GM12878 (cell line): ENCODE data around the gene CASK. TPM values are rescaled to one million over a fixed set of nuclear protein-coding genes. Genes with fewer than 3 reads are reported as not detected.
A peak's percentile ranks its signal among the peaks of the same experiment; 100 is the strongest.

ENCODE experiments used
- ATAC-seq: fragments of 200-7000 bp; cut with Tn5 transposase; 3 replicates; pipeline ENCODE4 v1.9.1; 2020; ENCODE audit warnings: mild to moderate bottlenecking, moderate library complexity
- BruUV-seq: library from RNA; stranded (reverse); fragments of 400-500 nt; replicated peaks from 2 replicates; lab custom pipeline; 2021; lab: Mats Ljungman, UMichigan
- CTCF ChIA-PET: fragments of 300-600 bp; sonication (Branson Sonifier 250); formaldehyde crosslinking; extraction: SDS; loops from one replicate; lab custom pipeline; 2021; ENCODE audit warnings: inconsistent platforms; lab: Yijun Ruan, JAX
- POLR2A ChIA-PET: fragments of 350-600 bp; formaldehyde crosslinking; extraction: SDS; loops from one replicate; lab custom pipeline; 2021; ENCODE audit warnings: inconsistent platforms; lab: Charles Lee
- RAD21 ChIA-PET: fragments of 300-600 bp; sonication (Branson Sonifier 250); formaldehyde crosslinking; loops from one replicate; lab custom pipeline; 2023; ENCODE audit warnings: antibody characterized with exemption; ENCODE audit not compliant: unreplicated experiment; lab: Charles Lee
- SMC1A ChIA-PET: fragments of 300-600 bp; sonication (Branson Sonifier 250); formaldehyde crosslinking; loops from one replicate; lab custom pipeline; 2023; ENCODE audit not compliant: unreplicated experiment, uncharacterized antibody; lab: Charles Lee
- DNase-seq: peaks from one replicate; pipeline ENCODE4 v3.0.0-alpha.2; 2011; ENCODE audit warnings: low read depth, low spot score
- FAIRE-seq: peaks from 3 replicates; lab custom pipeline; 2011; peaks lifted over from hg19 to GRCh38; lab: Jason Lieb, UNC
- H2AFZ ChIP-seq: 2 replicates; pipeline ENCODE4 v1.6.0; 2011; ENCODE audit warnings: low read depth, low read length, control low read depth; ENCODE audit not compliant: control insufficient read depth
- H3K27ac ChIP-seq: 2 replicates; pipeline ENCODE4 v1.5.1; 2011; ENCODE audit warnings: control low read depth; ENCODE audit not compliant: control insufficient read depth, insufficient read depth
- H3K27me3 ChIP-seq, 2 experiments: replicated peaks in 1 of 2; 2 replicates each; pipeline versions ENCODE4 v1.6.0 to v1.6.1; 2011; ENCODE audit warnings: low read length in 1 of 2; ENCODE audit not compliant: control insufficient read depth in 2 of 2, insufficient read depth in 2 of 2
- H3K36me3 ChIP-seq, 2 experiments: 2 replicates each; pipeline ENCODE4 v1.5.1; 2011; ENCODE audit warnings: low read length in 1 of 2; ENCODE audit not compliant: control insufficient read depth in 2 of 2, insufficient read depth in 2 of 2
- H3K4me1 ChIP-seq: 2 replicates; pipeline ENCODE4 v1.6.1; 2011; ENCODE audit warnings: mild to moderate bottlenecking, low read length, moderate library complexity, mixed read lengths; ENCODE audit not compliant: control insufficient read depth, insufficient read depth
- H3K4me2 ChIP-seq: 2 replicates; pipeline ENCODE4 v1.6.0; 2011; ENCODE audit warnings: control low read depth; ENCODE audit not compliant: control insufficient read depth, insufficient read depth
- H3K4me3 ChIP-seq: fragments of 200-600 bp; sonication (generic); 2 replicates; pipeline ENCODE4 v1.5.1; 2016
- H3K79me2 ChIP-seq: 2 replicates; pipeline ENCODE4 v1.6.0; 2011; ENCODE audit warnings: low read length; ENCODE audit not compliant: control insufficient read depth, insufficient read depth
- H3K9ac ChIP-seq: 2 replicates; pipeline ENCODE4 v1.8.0; 2011; ENCODE audit warnings: low read length, control low read depth, mixed read lengths; ENCODE audit not compliant: control insufficient read depth, insufficient read depth
- H3K9me3 ChIP-seq: replicated peaks from 3 replicates; pipeline ENCODE4 v1.5.1; 2011; ENCODE audit warnings: mild to moderate bottlenecking, low read length; ENCODE audit not compliant: control insufficient read depth, insufficient read depth
- H4K20me1 ChIP-seq: 2 replicates; pipeline ENCODE4 v1.6.0; 2011; ENCODE audit not compliant: control insufficient read depth, insufficient read depth
- BMI1 ChIP-seq: fragments of 450-650 bp; IDR thresholded peaks from 2 replicates; pipeline ENCODE4 v1.6.1; 2016; ENCODE audit warnings: mild to moderate bottlenecking, moderate library complexity, borderline replicate concordance
- CTCF ChIP-seq, 3 experiments: IDR thresholded peaks in 2 of 3; conservative IDR thresholded peaks in 1 of 3; 2 replicates each; pipeline ENCODE4 v1.5.1; 2011; ENCODE audit warnings: low read depth in 3 of 3, low read length in 3 of 3, mild to moderate bottlenecking in 3 of 3, control low read depth in 2 of 3, moderate library complexity in 2 of 3, inconsistent platforms in 1 of 3, mixed read lengths in 1 of 3; ENCODE audit not compliant: control insufficient read depth in 2 of 3, insufficient read depth in 1 of 3; ENCODE audit errors: extremely low read depth in 1 of 3
- NR2F1 ChIP-seq: fragments of 450-650 bp; conservative IDR thresholded peaks from 2 replicates; pipeline ENCODE4 v1.6.1; 2017; ENCODE audit warnings: mild to moderate bottlenecking
- RAD21 ChIP-seq: IDR thresholded peaks from 2 replicates; pipeline ENCODE4 v1.6.1; 2011; ENCODE audit warnings: mild to moderate bottlenecking, low read depth, low read length, moderate library complexity; ENCODE audit not compliant: insufficient read depth
- RUNX3 ChIP-seq: IDR thresholded peaks from 2 replicates; pipeline ENCODE4 v1.6.1; 2012; ENCODE audit warnings: low read length, inconsistent platforms
- SMC3 ChIP-seq: IDR thresholded peaks from 2 replicates; pipeline ENCODE4 v1.6.1; 2011; ENCODE audit warnings: low read length, improper control_type of control experiment, borderline replicate concordance
- WGBS: methylation state at CpG from one replicate; pipeline ENCODE4 v1.1.6; 2016; ENCODE audit warnings: low lambda C conversion rate; ENCODE audit not compliant: insufficient replicate concordance, insufficient coverage; ENCODE audit errors: missing lambda C conversion rate; 5-methylcytosine and 5-hydroxymethylcytosine counted together
- in situ Hi-C: fragments of 300-500 bp; cut with MboI; formaldehyde crosslinking; loops from 9 replicates; pipeline ENCODE4 v1.14.3; 2018; ENCODE audit warnings: mixed read lengths
- intact Hi-C: fragments of 100-400 bp; cut with micrococcal nuclease; formaldehyde crosslinking; loops from one replicate; pipeline ENCODE4 v1.14.2; 2022; ENCODE audit not compliant: unreplicated experiment
- polyA plus RNA-seq, 11 experiments: library from polyadenylated mRNA; depleted of rRNA in 4 of 11; unstranded in 6 of 11; stranded (reverse) in 5 of 11; fragments of >200 nt; fragmentation: Nextera tagmentation in 4 of 11; fragmentation: Illumina TruSeq in 1 of 11; extraction: Ambion mirVana in 4 of 11; extraction: Trizol in 1 of 11; gene quantifications; 1 replicate in 1 of 11; 2 replicates in 10 of 11; pipeline versions ENCODE4 v1.2.1 to v1.2.3, GENCODE V29; 2011 to 2016; ENCODE audit warnings: inconsistent platforms in 2 of 11, missing spikeins in 2 of 11, low read depth in 1 of 11
- total RNA-seq, 4 experiments: library from RNA; depleted of rRNA in 3 of 4; stranded (reverse); fragments of >200 nt in 3 of 4; fragmentation: Illumina TruSeq in 1 of 4; extraction: Trizol in 1 of 4; gene quantifications; 2 replicates each; pipeline versions ENCODE4 v1.2.1 to v1.2.3, GENCODE V29; 2013 to 2021

The CASK gene
- total and polyA plus RNA-seq, 10 of the 15 experiments (the other 5 are each of a cell fraction or from before 2014, with no cell fraction given): 0.60 to 45.9 (median 4.8) TPM

DNA sequence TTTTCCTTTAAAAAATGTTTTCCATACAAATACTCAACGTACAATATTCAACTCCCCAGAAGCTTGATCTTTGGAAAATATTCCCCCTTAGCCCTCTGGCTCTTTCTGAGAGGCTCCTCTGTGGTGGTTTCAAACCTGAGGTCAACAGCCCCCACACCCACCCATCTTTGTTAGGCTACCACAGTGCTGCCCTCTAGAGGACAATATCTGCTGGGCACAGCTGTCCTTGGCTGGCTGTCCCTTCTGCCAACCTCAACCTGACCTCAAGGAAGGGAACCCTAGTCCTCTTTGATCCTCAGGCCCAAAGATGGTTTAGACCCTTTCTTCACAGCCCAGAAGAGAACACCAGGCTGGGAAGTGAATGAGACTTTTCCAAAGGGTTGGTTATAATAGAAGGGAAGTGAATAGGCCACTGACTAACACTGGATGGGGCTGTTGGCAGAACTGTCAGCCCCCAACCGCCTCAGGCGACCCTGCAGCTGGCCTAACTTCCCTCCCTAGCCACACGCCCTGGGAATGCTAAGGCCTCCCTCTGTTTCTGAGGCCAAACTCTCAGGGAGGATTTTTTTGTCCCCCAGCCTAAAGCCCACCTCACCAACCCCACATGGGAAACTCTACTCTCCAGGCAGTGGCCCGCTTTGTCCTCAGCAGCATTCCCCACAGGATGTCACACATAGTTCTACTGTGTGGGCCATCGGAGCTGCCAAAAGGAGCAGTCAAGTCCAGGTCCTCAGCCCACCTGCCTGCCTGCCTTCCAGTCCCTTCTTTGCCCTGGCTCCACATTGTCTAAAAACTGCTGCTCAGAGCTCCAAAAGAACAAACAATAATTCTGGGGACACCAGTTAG lies 441.9 kb downstream of the CASK start:
- Histone ChIP-seq H3K27me3 (no peaks in the 10 kb centered on the region), H3K9me3 (no peaks in the 10 kb centered on the region), H3K79me2 (no peaks in the 10 kb centered on the region), H4K20me1 (no peaks in the 10 kb centered on the region), H3K9ac (no peak overlapping the region), H3K4me1 (no peaks in the 10 kb centered on the region), H2AFZ (no peak overlapping the region), H3K4me2 (no peak overlapping the region), H3K36me3 (no peaks in the 10 kb centered on the region), H3K27ac (no peak overlapping the region), H3K4me3 (no peak overlapping the region)
- ChIA-PET CTCF (interaction anchor here (0.7 to 1.6 kb wide), 8 partner anchors 10 to 279 kb away, joined by 3 to 4 read pairs (median 3); no protein-coding TSS in a partner anchor), SMC1A (interaction anchor here (1.4 kb wide), 1 partner anchor 47 kb away, joined by 3 read pairs; no protein-coding TSS in a partner anchor), RAD21 (no interaction called here), POLR2A (no interaction called here)
- TF ChIP-seq RAD21: peak; percentile 50
- TF ChIP-seq RUNX3: 0 out of 2 replicates have a peak, but pooled peaks have one; percentile 6
- peak; percentile 47 to 63 (median 58) for TF ChIP-seq CTCF (IDR thresholded peaks at IDR 0.05 in 2 of 3, conservative IDR thresholded peaks at IDR 0.05 in 1 of 3; ENCODE audit: control insufficient read depth in 2 of 3, extremely low read depth in 1 of 3, insufficient read depth in 1 of 3, low read depth in 3 of 3, low read length in 3 of 3)
- peak; percentile 38; the same call in 1 of the 2 replicates for TF ChIP-seq SMC3
- TF ChIP-seq BMI1: no peak
- TF ChIP-seq NR2F1: no peak
- intact Hi-C loops (no loop called here), in situ Hi-C loops (no loop called here)
- WGBS: 31% methylated on average over 6 of the region's 6 CpGs
- DNase-seq (no peak), FAIRE-seq (no peak), ATAC-seq (peak; percentile 91)
- no TSS peak for BruUV-seq
